IMR-90 (cell line): ENCODE measurements around the gene ZNF407. TPM values are rescaled to one million over a fixed set of nuclear protein-coding genes. Genes with fewer than 3 reads are reported as not detected.

Source experiments
- ATAC-seq: fragments of 200-7000 bp; cut with Tn5 transposase; 2 replicates; pipeline ENCODE4 v1.9.1; 2020; ENCODE audit warnings: low read depth, mild to moderate bottlenecking, moderate library complexity
- BruUV-seq: library from RNA; stranded (reverse); fragments of 400-500 nt; replicated peaks from 2 replicates; lab custom pipeline; 2021; lab: Mats Ljungman, UMichigan
- CTCF ChIA-PET: fragments of 300-600 bp; formaldehyde crosslinking; extraction: SDS; loops from one replicate; lab custom pipeline; 2021; ENCODE audit warnings: antibody characterized with exemption; lab: Yijun Ruan, JAX
- POLR2A ChIA-PET: fragments of 300-600 bp; sonication (Branson Sonifier 250); formaldehyde crosslinking; loops from one replicate; lab custom pipeline; 2022; ENCODE audit warnings: antibody characterized with exemption; ENCODE audit not compliant: unreplicated experiment; lab: Charles Lee
- DNase-seq: peaks from one replicate; pipeline ENCODE4 v3.0.0; 2013
- H2AFZ ChIP-seq: replicated peaks from 2 replicates; pipeline ENCODE3; 2013; ENCODE audit warnings: low read length, mild to moderate bottlenecking; ENCODE audit not compliant: poor library complexity
- H2AK5ac ChIP-seq: 2 replicates; pipeline ENCODE4 v1.6.1; 2013; ENCODE audit warnings: low read depth, low read length, inconsistent platforms
- H2AK9ac ChIP-seq: replicated peaks from 2 replicates; pipeline ENCODE3; 2013; ENCODE audit warnings: mild to moderate bottlenecking, low read depth, low read length, moderate library complexity; ENCODE audit not compliant: poor library complexity
- H2BK120ac ChIP-seq: 2 replicates; pipeline ENCODE4 v1.6.1; 2013; ENCODE audit warnings: low read depth, low read length, inconsistent platforms
- H2BK15ac ChIP-seq: 3 replicates; pipeline ENCODE4 v1.6.1; 2013; ENCODE audit warnings: low read depth, low read length, inconsistent platforms
- H2BK20ac ChIP-seq: 2 replicates; pipeline ENCODE4 v1.6.1; 2013; ENCODE audit warnings: low read depth, mild to moderate bottlenecking, inconsistent platforms, low read length, moderate library complexity
- H2BK5ac ChIP-seq: 2 replicates; pipeline ENCODE4 v1.6.1; 2013; ENCODE audit warnings: mild to moderate bottlenecking, low read depth, low read length, inconsistent platforms; ENCODE audit not compliant: poor library complexity, severe bottlenecking
- H3K14ac ChIP-seq: replicated peaks from 2 replicates; pipeline ENCODE4 v1.6.1; 2013; ENCODE audit warnings: low read depth, low read length, inconsistent platforms
- H3K18ac ChIP-seq: 2 replicates; pipeline ENCODE4 v1.6.1; 2013; ENCODE audit warnings: low read depth, low read length, control low read depth
- H3K23ac ChIP-seq: 2 replicates; pipeline ENCODE4 v1.6.1; 2013; ENCODE audit warnings: low read depth, low read length, inconsistent platforms
- H3K27ac ChIP-seq: 2 replicates; pipeline ENCODE4 v1.5.1; 2013; ENCODE audit warnings: mild to moderate bottlenecking, control low read depth, low read length; ENCODE audit not compliant: insufficient read depth
- H3K27me3 ChIP-seq: 2 replicates; pipeline ENCODE4 v1.6.1; 2013; ENCODE audit warnings: low read length; ENCODE audit not compliant: control insufficient read depth, insufficient read depth
- H3K36me3 ChIP-seq: 2 replicates; pipeline ENCODE4 v1.6.1; 2013; ENCODE audit warnings: low read length, mixed read lengths; ENCODE audit not compliant: control insufficient read depth, insufficient read depth
- H3K4ac ChIP-seq: 2 replicates; pipeline ENCODE4 v1.6.1; 2013; ENCODE audit warnings: low read depth, low read length, inconsistent platforms
- H3K4me1 ChIP-seq: 2 replicates; pipeline ENCODE4 v1.6.1; 2013; ENCODE audit warnings: low read length, mixed read lengths; ENCODE audit not compliant: control insufficient read depth, insufficient read depth
- H3K4me2 ChIP-seq: 2 replicates; pipeline ENCODE4 v1.6.1; 2013; ENCODE audit warnings: low read depth, mild to moderate bottlenecking, control low read depth, low read length, moderate library complexity
- H3K4me3 ChIP-seq: 2 replicates; pipeline ENCODE4 v1.5.1; 2013; ENCODE audit warnings: low read depth, mild to moderate bottlenecking, control low read depth, low read length, moderate library complexity; ENCODE audit not compliant: insufficient read depth
- H3K56ac ChIP-seq: 2 replicates; pipeline ENCODE4 v1.6.1; 2013; ENCODE audit warnings: low read length, inconsistent platforms; ENCODE audit not compliant: insufficient read depth; ENCODE audit errors: extremely low read depth
- H3K79me1 ChIP-seq, 2 experiments: 2 replicates each; pipeline ENCODE4 v1.6.1; 2013; ENCODE audit warnings: low read length in 2 of 2, inconsistent platforms in 1 of 2, low read depth in 1 of 2
- H3K9ac ChIP-seq: 2 replicates; pipeline ENCODE4 v1.6.1; 2013; ENCODE audit warnings: low read depth, low read length, control low read depth
- H3K9me1 ChIP-seq: 2 replicates; pipeline ENCODE4 v1.6.1; 2013; ENCODE audit warnings: low read length, inconsistent platforms; ENCODE audit not compliant: insufficient read depth
- H3K9me3 ChIP-seq: 2 replicates; pipeline ENCODE4 v1.6.1; 2013; ENCODE audit warnings: low read length; ENCODE audit not compliant: control insufficient read depth, insufficient read depth
- H4K20me1 ChIP-seq: 2 replicates; pipeline ENCODE4 v1.6.1; 2013; ENCODE audit warnings: low read length, inconsistent platforms; ENCODE audit not compliant: insufficient read depth
- H4K5ac ChIP-seq: 2 replicates; pipeline ENCODE4 v1.6.1; 2013; ENCODE audit warnings: mild to moderate bottlenecking, low read depth, low read length, control low read depth
- H4K8ac ChIP-seq, 2 experiments: 2 replicates each; pipeline ENCODE4 v1.6.1; 2013; ENCODE audit warnings: low read depth in 2 of 2, low read length in 2 of 2, control low read depth in 1 of 2, inconsistent platforms in 1 of 2
- H4K91ac ChIP-seq: 2 replicates; pipeline ENCODE4 v1.6.1; 2013; ENCODE audit warnings: low read depth, low read length, inconsistent platforms; ENCODE audit not compliant: insufficient read depth
- BHLHE40 ChIP-seq: fragments of 150-350 bp; IDR thresholded peaks from 2 replicates; pipeline ENCODE4 v1.6.1; 2016; ENCODE audit warnings: mild to moderate bottlenecking, low read depth, low read length
- CEBPB ChIP-seq: IDR thresholded peaks from 2 replicates; pipeline ENCODE4 v1.6.1; 2012; ENCODE audit warnings: low read depth, low read length, improper control_type of control experiment
- MXI1 ChIP-seq: IDR thresholded peaks from 2 replicates; pipeline ENCODE4 v1.6.1; 2012; ENCODE audit warnings: low read depth, mild to moderate bottlenecking, low read length, moderate library complexity, borderline replicate concordance
- NFE2L2 ChIP-seq: fragments of 150-350 bp; IDR thresholded peaks from 2 replicates; pipeline ENCODE4 v1.6.1; 2016; ENCODE audit warnings: low read depth, mild to moderate bottlenecking, low read length
- USF2 ChIP-seq: fragments of 150-350 bp; IDR thresholded peaks from 2 replicates; pipeline ENCODE4 v1.6.1; 2017; ENCODE audit warnings: mild to moderate bottlenecking, antibody characterized with exemption, low read length, low read depth
- whole genome bisulfite sequencing, 2 experiments: methylation state at CpG; one replicate each; pipeline versions ENCODE4 v1.1.5 to v1.1.7; 2013; ENCODE audit warnings: missing lambda C conversion rate in 2 of 2; ENCODE audit not compliant: insufficient read length in 1 of 2; ENCODE audit errors: extremely low coverage in 2 of 2; 5-methylcytosine and 5-hydroxymethylcytosine counted together
- dilution Hi-C: fragments of 300-500 bp; cut with HindIII; formaldehyde crosslinking; loops from one replicate; pipeline ENCODE4 v1.14.3; 2018; ENCODE audit warnings: low sequenced_read_pairs; ENCODE audit not compliant: unreplicated experiment
- in situ Hi-C: fragments of 300-500 bp; cut with MboI; formaldehyde crosslinking; loops from 3 replicates; pipeline ENCODE4 v1.14.3; 2019; ENCODE audit warnings: low sequenced_read_pairs, inconsistent platforms, mixed read lengths
- intact Hi-C: fragments of 100-400 bp; cut with micrococcal nuclease; formaldehyde crosslinking; loops from 2 replicates; pipeline ENCODE4 v1.10.0; 2022
- polyA plus RNA-seq, 3 experiments: library from polyadenylated mRNA; depleted of rRNA; stranded (reverse); fragments of >200 nt; gene quantifications; 2 replicates each; pipeline ENCODE4 v1.2.3, GENCODE V29; 2012; ENCODE audit warnings: low replicate concordance in 1 of 3
- total RNA-seq: library from RNA; depleted of rRNA; stranded (reverse); fragments of >200 nt; gene quantifications from 2 replicates; pipeline ENCODE4 v1.2.3, GENCODE V29; 2012
- TF ChIP-seq, protein P1 (sequence below): fragments of 150-350 bp; IDR thresholded peaks from 2 replicates; pipeline ENCODE4 v1.6.1; 2016; ENCODE audit warnings: low read depth, mild to moderate bottlenecking, low read length, moderate library complexity, borderline replicate concordance

Gene ZNF407
- total and polyA plus RNA-seq, 2 of the 4 experiments (the other 2 are of a cell fraction): 3.1 to 20.1 TPM

- intact Hi-C loops: no loop called here
- H4K91ac ChIP-seq: no peak overlapping the region
- DNase-seq: no peak
Measured at GRCh38 chr18:74856928-74857327, 259.3 kb downstream of the ZNF407 start.

More at GRCh38 chr18:74856928-74857327, 259.3 kb downstream of the ZNF407 start:
- ChIA-PET POLR2A (no interaction called here), CTCF (no interaction called here)
- BruUV-seq: no TSS peak
- H2AK5ac ChIP-seq: no peak overlapping the region
- H2AFZ ChIP-seq: no peak overlapping the region
- H3K18ac ChIP-seq: no peak overlapping the region
- no peak overlapping the region for H2BK15ac ChIP-seq
- WGBS, 2 experiments: no CpG with 5 or more reads among the region's 8 CpGs
- dilution Hi-C loops (no loop called here), in situ Hi-C loops (no loop called here)
- H3K27ac ChIP-seq: no peak overlapping the region
- H3K4me1 ChIP-seq: peaks cover 3% of the 10 kb centered on the region; the same call in 1 of the 2 replicates
- H4K20me1 ChIP-seq: no peaks in the 10 kb centered on the region
- no peak overlapping the region for H3K4me2 ChIP-seq
- no peak overlapping the region for H4K5ac ChIP-seq
- H3K56ac ChIP-seq: no peak overlapping the region
- no peaks in the 10 kb centered on the region for H3K27me3 ChIP-seq
- no peak overlapping the region for H3K9ac ChIP-seq
- H3K23ac ChIP-seq: no peak overlapping the region
- H3K79me1 ChIP-seq: no peaks in the 10 kb centered on the region; a peak in 1 of 4 replicates
- no peak overlapping the region for H2AK9ac ChIP-seq
- H3K14ac ChIP-seq: no peak overlapping the region
- no peaks in the 10 kb centered on the region for H3K36me3 ChIP-seq
- TF ChIP-seq USF2: no peak
- TF ChIP-seq CEBPB: no peak
- TF ChIP-seq, protein P1, sequence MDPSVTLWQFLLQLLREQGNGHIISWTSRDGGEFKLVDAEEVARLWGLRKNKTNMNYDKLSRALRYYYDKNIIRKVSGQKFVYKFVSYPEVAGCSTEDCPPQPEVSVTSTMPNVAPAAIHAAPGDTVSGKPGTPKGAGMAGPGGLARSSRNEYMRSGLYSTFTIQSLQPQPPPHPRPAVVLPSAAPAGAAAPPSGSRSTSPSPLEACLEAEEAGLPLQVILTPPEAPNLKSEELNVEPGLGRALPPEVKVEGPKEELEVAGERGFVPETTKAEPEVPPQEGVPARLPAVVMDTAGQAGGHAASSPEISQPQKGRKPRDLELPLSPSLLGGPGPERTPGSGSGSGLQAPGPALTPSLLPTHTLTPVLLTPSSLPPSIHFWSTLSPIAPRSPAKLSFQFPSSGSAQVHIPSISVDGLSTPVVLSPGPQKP: no peak
- no peak for TF ChIP-seq NFE2L2
- TF ChIP-seq MXI1: no peak
- no peak for TF ChIP-seq BHLHE40
- H3K9me1 ChIP-seq: no peaks in the 10 kb centered on the region
- no peak overlapping the region for H2BK20ac ChIP-seq
- no peak overlapping the region for H2BK5ac ChIP-seq
- no peak overlapping the region for H3K4me3 ChIP-seq
- no peak overlapping the region for H3K4ac ChIP-seq
- no peak overlapping the region for H2BK120ac ChIP-seq
- H4K8ac ChIP-seq: no peak overlapping the region
- no peaks in the 10 kb centered on the region for H3K9me3 ChIP-seq
- ATAC-seq: no peak
